GM23338 (cell line): ENCODE results near the gene MLC1. TPM values are rescaled to one million over a fixed set of nuclear protein-coding genes. Genes with fewer than 3 reads are reported as not detected.

Source experiments
- ATAC-seq: fragments of 200-7000 bp; cut with Tn5 transposase; 3 replicates; pipeline ENCODE4 v1.9.1; 2020
- DNase-seq: peaks from one replicate; pipeline ENCODE4 v3.0.0-alpha.2; 2015; ENCODE audit warnings: low spot score
- H2AFZ ChIP-seq: fragments of 200-600 bp; sonication (generic); 2 replicates; pipeline ENCODE4 v1.8.0; 2016; ENCODE audit warnings: antibody characterized with exemption, mild to moderate bottlenecking, moderate library complexity
- H3F3A ChIP-seq: fragments of 200-600 bp; sonication (generic); replicated peaks from 2 replicates; pipeline ENCODE4 v1.8.0; 2017; ENCODE audit warnings: antibody characterized with exemption, mixed run types, low read depth
- H3K27ac ChIP-seq: fragments of 200-600 bp; sonication (generic); 2 replicates; pipeline ENCODE4 v1.6.1; 2016; ENCODE audit warnings: low read depth
- H3K27me3 ChIP-seq: fragments of 200-600 bp; sonication (generic); 2 replicates; pipeline ENCODE4 v1.8.0; 2016; ENCODE audit warnings: mild to moderate bottlenecking, mixed run types, moderate library complexity; ENCODE audit not compliant: insufficient read depth
- H3K36me3 ChIP-seq: fragments of 200-600 bp; sonication (generic); 2 replicates; pipeline ENCODE4 v1.8.0; 2016; ENCODE audit warnings: mild to moderate bottlenecking; ENCODE audit not compliant: insufficient read depth
- H3K4me1 ChIP-seq: fragments of 200-600 bp; sonication (generic); 2 replicates; pipeline ENCODE4 v1.8.0; 2016; ENCODE audit warnings: mild to moderate bottlenecking, moderate library complexity; ENCODE audit not compliant: insufficient read depth
- H3K4me2 ChIP-seq: fragments of 200-600 bp; sonication (generic); 2 replicates; pipeline ENCODE4 v1.7.1; 2017; ENCODE audit warnings: mixed run types
- H3K4me3 ChIP-seq: fragments of 200-600 bp; sonication (generic); 2 replicates; pipeline ENCODE4 v1.6.1; 2016; ENCODE audit warnings: mixed run types
- H3K79me2 ChIP-seq: fragments of 200-600 bp; sonication (generic); replicated peaks from 2 replicates; pipeline ENCODE4 v1.8.0; 2017; ENCODE audit warnings: mild to moderate bottlenecking; ENCODE audit not compliant: insufficient read depth
- H3K9me2 ChIP-seq: fragments of 200-600 bp; sonication (generic); 2 replicates; pipeline ENCODE4 v1.8.0; 2017; ENCODE audit not compliant: insufficient read depth
- H4K20me1 ChIP-seq: fragments of 200-600 bp; sonication (generic); replicated peaks from 2 replicates; pipeline ENCODE4 v1.8.0; 2017; ENCODE audit warnings: mild to moderate bottlenecking; ENCODE audit not compliant: insufficient read depth
- H3K27ac Mint-ChIP-seq: 2 replicates; pipeline ENCODE4 v1.8.0; 2020; ENCODE audit warnings: inconsistent platforms, mild to moderate bottlenecking, moderate library complexity, mixed read lengths
- H3K27me3 Mint-ChIP-seq: 3 replicates; pipeline ENCODE4 v1.8.0; 2022; ENCODE audit warnings: low read depth, mild to moderate bottlenecking, moderate library complexity, mixed read lengths, inconsistent platforms; ENCODE audit not compliant: insufficient read depth, poor library complexity
- H3K36me3 Mint-ChIP-seq: 3 replicates; pipeline ENCODE4 v1.8.0; 2021; ENCODE audit warnings: low read depth, mild to moderate bottlenecking, inconsistent platforms, moderate library complexity, mixed read lengths
- H3K4me1 Mint-ChIP-seq: 3 replicates; pipeline ENCODE4 v1.8.0; 2020; ENCODE audit warnings: mild to moderate bottlenecking, inconsistent platforms, mixed read lengths
- H3K4me3 Mint-ChIP-seq: 3 replicates; pipeline ENCODE4 v1.8.0; 2021; ENCODE audit warnings: moderate library complexity, mild to moderate bottlenecking, inconsistent platforms, mixed read lengths
- H3K9me3 Mint-ChIP-seq: 3 replicates; pipeline ENCODE4 v1.8.0; 2020; ENCODE audit warnings: moderate library complexity, mild to moderate bottlenecking, inconsistent platforms, mixed read lengths
- CREB1 ChIP-seq: fragments of 250-450 bp; sonication (Bioruptor Pico); IDR thresholded peaks from 2 replicates; pipeline ENCODE4 v1.5.0; 2020; ENCODE audit warnings: low read depth, mild to moderate bottlenecking, moderate library complexity
- EZH2 ChIP-seq: fragments of 200-600 bp; sonication (generic); IDR thresholded peaks from one replicate; pipeline ENCODE4 v1.8.0; 2017; ENCODE audit warnings: antibody characterized with exemption, mild to moderate bottlenecking, low read depth; ENCODE audit not compliant: unreplicated experiment
- EZH2phosphoT487 ChIP-seq: fragments of 200-600 bp; sonication (generic); IDR thresholded peaks from one replicate; pipeline ENCODE4 v1.8.1; 2018; ENCODE audit warnings: antibody characterized with exemption; ENCODE audit not compliant: unreplicated experiment
- JUNB ChIP-seq: IDR thresholded peaks from one replicate; pipeline ENCODE4 v1.6.1; 2016; ENCODE audit warnings: antibody characterized with exemption; ENCODE audit not compliant: unreplicated experiment
- NANOG ChIP-seq: IDR thresholded peaks from 2 replicates; pipeline ENCODE4 v1.6.1; 2016; ENCODE audit warnings: antibody characterized with exemption, borderline replicate concordance
- POLR2AphosphoS5 ChIP-seq: IDR thresholded peaks from 2 replicates; pipeline ENCODE4 v1.6.1; 2016; ENCODE audit warnings: antibody characterized with exemption, low read depth
- STAT1 ChIP-seq: IDR thresholded peaks from one replicate; pipeline ENCODE4 v1.6.1; 2016; ENCODE audit warnings: antibody characterized with exemption; ENCODE audit not compliant: unreplicated experiment
- ZNF114 ChIP-seq: fragments of 250-450 bp; sonication (Bioruptor Pico); IDR thresholded peaks from 2 replicates; pipeline ENCODE4 v1.5.0; 2020; ENCODE audit warnings: mild to moderate bottlenecking, moderate library complexity
- ZNF331 ChIP-seq: fragments of 250-450 bp; sonication (Bioruptor Pico); IDR thresholded peaks from 2 replicates; pipeline ENCODE4 v1.5.0; 2020; ENCODE audit warnings: low read depth, mild to moderate bottlenecking, moderate library complexity
- polyA plus RNA-seq: library from polyadenylated mRNA; unstranded; fragments of >200 nt; fragmentation: Nextera tagmentation; extraction: Ambion mirVana; gene quantifications from 2 replicates; pipeline ENCODE4 v1.2.1, GENCODE V29; 2016
- total RNA-seq: library from RNA; depleted of rRNA; stranded (reverse); fragments of >200 nt; shearing (Covaris generic); gene quantifications from 2 replicates; pipeline ENCODE4 v1.2.3, GENCODE V29; 2014
- TF ChIP-seq, protein P1 (sequence below), 2 experiments: fragments of 200-600 bp in 1 of 2; sonication (generic) in 1 of 2; conservative IDR thresholded peaks; 2 replicates each; pipeline versions ENCODE4 v1.5.1 to v1.6.1; 2016 to 2017; ENCODE audit warnings: antibody characterized with exemption in 2 of 2, low read depth in 2 of 2, mild to moderate bottlenecking in 2 of 2, moderate library complexity in 1 of 2
- TF ChIP-seq, protein P2 (sequence below): fragments of 250-450 bp; sonication (Bioruptor Pico); IDR thresholded peaks from 2 replicates; pipeline ENCODE4 v1.5.0; 2020; ENCODE audit warnings: mild to moderate bottlenecking, moderate library complexity
- TF ChIP-seq, protein P3 (sequence below): IDR thresholded peaks from one replicate; pipeline ENCODE4 v1.6.1; 2018; ENCODE audit warnings: antibody characterized with exemption; ENCODE audit not compliant: unreplicated experiment
- TF ChIP-seq, protein P4 (sequence below): IDR thresholded peaks from 2 replicates; pipeline ENCODE4 v1.6.1; 2016; ENCODE audit warnings: antibody characterized with exemption

The MLC1 gene
- total and polyA plus RNA-seq, 2 experiments from 2014 or later, result not detected

DNA sequence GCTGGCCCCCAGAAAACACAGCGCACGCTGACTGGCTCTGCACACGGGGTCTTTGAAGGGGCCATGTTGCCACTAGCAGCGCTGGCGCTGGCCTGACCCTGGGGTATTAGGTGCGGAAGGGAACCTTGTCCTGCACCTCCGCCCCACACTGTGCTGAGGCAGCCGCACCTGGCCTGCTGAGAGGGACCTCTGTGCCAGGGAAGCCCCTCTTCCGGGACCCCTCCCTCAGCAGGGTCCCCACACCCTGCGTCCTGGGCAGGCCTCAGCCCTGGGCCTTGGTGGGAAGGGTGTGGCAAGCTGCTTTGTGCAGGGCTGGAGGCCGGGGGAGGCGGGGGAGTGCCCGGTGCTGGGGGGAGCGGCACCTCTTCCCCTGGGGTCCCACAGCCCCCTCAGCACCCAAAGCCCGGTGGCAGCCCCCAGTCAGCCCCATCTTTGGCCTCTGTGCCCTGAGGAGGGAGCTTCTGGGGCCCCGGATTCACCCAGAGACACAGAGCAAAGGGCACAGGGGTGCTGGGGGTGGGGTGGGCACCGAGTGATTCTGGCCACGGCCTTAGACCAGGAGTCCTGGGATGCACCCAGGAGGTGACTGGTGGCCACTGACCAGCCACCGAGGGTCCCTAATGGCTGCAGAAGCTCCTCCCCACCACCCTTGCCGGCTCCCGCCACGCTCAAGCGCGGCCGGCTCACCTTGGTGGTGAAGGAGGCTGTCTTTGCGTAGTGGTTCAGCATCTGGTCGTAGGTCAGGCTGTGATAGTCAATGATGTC is 38.6 kb downstream of the MLC1 start:
- DNase-seq (no peak), ATAC-seq (no peak; the same call in 2 of the 3 replicates)
- H3K27ac ChIP-seq, result no peak overlapping the region
- H3K4me3 ChIP-seq, result no peak overlapping the region
- H3K27me3 ChIP-seq, result no peaks in the 10 kb centered on the region
- H3K27ac Mint-ChIP-seq, result no peak overlapping the region
- no peaks in the 10 kb centered on the region for H4K20me1 ChIP-seq
- no peaks in the 10 kb centered on the region for H3K9me3 Mint-ChIP-seq
- H3K27me3 Mint-ChIP-seq, result peaks cover 10% of the 10 kb centered on the region
- H3K36me3 ChIP-seq, result no peaks in the 10 kb centered on the region
- H3K4me2 ChIP-seq, result no peak overlapping the region
- no peaks in the 10 kb centered on the region for H3K36me3 Mint-ChIP-seq
- TF ChIP-seq CREB1 (CRISPR knock-in tag) (no peak), POLR2AphosphoS5 (no peak), STAT1 (no peak), NANOG (no peak), EZH2 (no peak), ZNF331 (no peak), EZH2phosphoT487 (no peak), JUNB (no peak), ZNF114 (CRISPR knock-in tag) (no peak)
- TF ChIP-seq, protein P1, sequence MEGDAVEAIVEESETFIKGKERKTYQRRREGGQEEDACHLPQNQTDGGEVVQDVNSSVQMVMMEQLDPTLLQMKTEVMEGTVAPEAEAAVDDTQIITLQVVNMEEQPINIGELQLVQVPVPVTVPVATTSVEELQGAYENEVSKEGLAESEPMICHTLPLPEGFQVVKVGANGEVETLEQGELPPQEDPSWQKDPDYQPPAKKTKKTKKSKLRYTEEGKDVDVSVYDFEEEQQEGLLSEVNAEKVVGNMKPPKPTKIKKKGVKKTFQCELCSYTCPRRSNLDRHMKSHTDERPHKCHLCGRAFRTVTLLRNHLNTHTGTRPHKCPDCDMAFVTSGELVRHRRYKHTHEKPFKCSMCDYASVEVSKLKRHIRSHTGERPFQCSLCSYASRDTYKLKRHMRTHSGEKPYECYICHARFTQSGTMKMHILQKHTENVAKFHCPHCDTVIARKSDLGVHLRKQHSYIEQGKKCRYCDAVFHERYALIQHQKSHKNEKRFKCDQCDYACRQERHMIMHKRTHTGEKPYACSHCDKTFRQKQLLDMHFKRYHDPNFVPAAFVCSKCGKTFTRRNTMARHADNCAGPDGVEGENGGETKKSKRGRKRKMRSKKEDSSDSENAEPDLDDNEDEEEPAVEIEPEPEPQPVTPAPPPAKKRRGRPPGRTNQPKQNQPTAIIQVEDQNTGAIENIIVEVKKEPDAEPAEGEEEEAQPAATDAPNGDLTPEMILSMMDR (conservative IDR thresholded peaks at IDR 0.05; ENCODE audit: low read depth in 2 of 2), result no peak
- TF ChIP-seq, protein P2, sequence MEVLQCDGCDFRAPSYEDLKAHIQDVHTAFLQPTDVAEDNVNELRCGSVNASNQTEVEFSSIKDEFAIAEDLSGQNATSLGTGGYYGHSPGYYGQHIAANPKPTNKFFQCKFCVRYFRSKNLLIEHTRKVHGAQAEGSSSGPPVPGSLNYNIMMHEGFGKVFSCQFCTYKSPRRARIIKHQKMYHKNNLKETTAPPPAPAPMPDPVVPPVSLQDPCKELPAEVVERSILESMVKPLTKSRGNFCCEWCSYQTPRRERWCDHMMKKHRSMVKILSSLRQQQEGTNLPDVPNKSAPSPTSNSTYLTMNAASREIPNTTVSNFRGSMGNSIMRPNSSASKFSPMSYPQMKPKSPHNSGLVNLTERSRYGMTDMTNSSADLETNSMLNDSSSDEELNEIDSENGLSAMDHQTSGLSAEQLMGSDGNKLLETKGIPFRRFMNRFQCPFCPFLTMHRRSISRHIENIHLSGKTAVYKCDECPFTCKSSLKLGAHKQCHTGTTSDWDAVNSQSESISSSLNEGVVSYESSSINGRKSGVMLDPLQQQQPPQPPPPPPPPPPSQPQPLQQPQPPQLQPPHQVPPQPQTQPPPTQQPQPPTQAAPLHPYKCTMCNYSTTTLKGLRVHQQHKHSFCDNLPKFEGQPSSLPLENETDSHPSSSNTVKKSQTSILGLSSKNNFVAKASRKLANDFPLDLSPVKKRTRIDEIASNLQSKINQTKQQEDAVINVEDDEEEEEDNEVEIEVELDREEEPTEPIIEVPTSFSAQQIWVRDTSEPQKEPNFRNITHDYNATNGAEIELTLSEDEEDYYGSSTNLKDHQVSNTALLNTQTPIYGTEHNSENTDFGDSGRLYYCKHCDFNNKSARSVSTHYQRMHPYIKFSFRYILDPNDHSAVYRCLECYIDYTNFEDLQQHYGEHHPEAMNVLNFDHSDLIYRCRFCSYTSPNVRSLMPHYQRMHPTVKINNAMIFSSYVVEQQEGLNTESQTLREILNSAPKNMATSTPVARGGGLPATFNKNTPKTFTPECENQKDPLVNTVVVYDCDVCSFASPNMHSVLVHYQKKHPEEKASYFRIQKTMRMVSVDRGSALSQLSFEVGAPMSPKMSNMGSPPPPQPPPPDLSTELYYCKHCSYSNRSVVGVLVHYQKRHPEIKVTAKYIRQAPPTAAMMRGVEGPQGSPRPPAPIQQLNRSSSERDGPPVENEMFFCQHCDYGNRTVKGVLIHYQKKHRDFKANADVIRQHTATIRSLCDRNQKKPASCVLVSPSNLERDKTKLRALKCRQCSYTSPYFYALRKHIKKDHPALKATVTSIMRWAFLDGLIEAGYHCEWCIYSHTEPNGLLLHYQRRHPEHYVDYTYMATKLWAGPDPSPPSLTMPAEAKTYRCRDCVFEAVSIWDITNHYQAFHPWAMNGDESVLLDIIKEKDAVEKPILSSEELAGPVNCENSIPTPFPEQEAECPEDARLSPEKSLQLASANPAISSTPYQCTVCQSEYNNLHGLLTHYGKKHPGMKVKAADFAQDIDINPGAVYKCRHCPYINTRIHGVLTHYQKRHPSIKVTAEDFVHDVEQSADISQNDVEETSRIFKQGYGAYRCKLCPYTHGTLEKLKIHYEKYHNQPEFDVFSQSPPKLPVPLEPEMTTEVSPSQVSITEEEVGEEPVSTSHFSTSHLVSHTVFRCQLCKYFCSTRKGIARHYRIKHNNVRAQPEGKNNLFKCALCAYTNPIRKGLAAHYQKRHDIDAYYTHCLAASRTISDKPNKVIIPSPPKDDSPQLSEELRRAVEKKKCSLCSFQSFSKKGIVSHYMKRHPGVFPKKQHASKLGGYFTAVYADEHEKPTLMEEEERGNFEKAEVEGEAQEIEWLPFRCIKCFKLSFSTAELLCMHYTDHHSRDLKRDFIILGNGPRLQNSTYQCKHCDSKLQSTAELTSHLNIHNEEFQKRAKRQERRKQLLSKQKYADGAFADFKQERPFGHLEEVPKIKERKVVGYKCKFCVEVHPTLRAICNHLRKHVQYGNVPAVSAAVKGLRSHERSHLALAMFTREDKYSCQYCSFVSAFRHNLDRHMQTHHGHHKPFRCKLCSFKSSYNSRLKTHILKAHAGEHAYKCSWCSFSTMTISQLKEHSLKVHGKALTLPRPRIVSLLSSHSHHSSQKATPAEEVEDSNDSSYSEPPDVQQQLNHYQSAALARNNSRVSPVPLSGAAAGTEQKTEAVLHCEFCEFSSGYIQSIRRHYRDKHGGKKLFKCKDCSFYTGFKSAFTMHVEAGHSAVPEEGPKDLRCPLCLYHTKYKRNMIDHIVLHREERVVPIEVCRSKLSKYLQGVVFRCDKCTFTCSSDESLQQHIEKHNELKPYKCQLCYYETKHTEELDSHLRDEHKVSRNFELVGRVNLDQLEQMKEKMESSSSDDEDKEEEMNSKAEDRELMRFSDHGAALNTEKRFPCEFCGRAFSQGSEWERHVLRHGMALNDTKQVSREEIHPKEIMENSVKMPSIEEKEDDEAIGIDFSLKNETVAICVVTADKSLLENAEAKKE (CRISPR knock-in tag), result no peak
- TF ChIP-seq, protein P3, sequence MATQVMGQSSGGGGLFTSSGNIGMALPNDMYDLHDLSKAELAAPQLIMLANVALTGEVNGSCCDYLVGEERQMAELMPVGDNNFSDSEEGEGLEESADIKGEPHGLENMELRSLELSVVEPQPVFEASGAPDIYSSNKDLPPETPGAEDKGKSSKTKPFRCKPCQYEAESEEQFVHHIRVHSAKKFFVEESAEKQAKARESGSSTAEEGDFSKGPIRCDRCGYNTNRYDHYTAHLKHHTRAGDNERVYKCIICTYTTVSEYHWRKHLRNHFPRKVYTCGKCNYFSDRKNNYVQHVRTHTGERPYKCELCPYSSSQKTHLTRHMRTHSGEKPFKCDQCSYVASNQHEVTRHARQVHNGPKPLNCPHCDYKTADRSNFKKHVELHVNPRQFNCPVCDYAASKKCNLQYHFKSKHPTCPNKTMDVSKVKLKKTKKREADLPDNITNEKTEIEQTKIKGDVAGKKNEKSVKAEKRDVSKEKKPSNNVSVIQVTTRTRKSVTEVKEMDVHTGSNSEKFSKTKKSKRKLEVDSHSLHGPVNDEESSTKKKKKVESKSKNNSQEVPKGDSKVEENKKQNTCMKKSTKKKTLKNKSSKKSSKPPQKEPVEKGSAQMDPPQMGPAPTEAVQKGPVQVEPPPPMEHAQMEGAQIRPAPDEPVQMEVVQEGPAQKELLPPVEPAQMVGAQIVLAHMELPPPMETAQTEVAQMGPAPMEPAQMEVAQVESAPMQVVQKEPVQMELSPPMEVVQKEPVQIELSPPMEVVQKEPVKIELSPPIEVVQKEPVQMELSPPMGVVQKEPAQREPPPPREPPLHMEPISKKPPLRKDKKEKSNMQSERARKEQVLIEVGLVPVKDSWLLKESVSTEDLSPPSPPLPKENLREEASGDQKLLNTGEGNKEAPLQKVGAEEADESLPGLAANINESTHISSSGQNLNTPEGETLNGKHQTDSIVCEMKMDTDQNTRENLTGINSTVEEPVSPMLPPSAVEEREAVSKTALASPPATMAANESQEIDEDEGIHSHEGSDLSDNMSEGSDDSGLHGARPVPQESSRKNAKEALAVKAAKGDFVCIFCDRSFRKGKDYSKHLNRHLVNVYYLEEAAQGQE, result no peak
- TF ChIP-seq, protein P4, sequence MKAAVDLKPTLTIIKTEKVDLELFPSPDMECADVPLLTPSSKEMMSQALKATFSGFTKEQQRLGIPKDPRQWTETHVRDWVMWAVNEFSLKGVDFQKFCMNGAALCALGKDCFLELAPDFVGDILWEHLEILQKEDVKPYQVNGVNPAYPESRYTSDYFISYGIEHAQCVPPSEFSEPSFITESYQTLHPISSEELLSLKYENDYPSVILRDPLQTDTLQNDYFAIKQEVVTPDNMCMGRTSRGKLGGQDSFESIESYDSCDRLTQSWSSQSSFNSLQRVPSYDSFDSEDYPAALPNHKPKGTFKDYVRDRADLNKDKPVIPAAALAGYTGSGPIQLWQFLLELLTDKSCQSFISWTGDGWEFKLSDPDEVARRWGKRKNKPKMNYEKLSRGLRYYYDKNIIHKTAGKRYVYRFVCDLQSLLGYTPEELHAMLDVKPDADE, result no peak
- no peaks in the 10 kb centered on the region for H3K9me2 ChIP-seq
- no peaks in the 10 kb centered on the region for H3K4me1 ChIP-seq
- no peaks in the 10 kb centered on the region for H3F3A ChIP-seq
- no peak overlapping the region for H2AFZ ChIP-seq
- H3K4me3 Mint-ChIP-seq, result no peak overlapping the region
- no peaks in the 10 kb centered on the region for H3K79me2 ChIP-seq
- no peaks in the 10 kb centered on the region for H3K4me1 Mint-ChIP-seq
